ENCODE measurements around the gene ZNF324. TPM values are rescaled to one million over a fixed set of nuclear protein-coding genes. Genes with fewer than 3 reads are reported as not detected.

The ZNF324 gene
- total RNA-seq, 1 experiment from 2014 or later, result 11.3 TPM

- Histone ChIP-seq H3K4me3 (replicated peaks in 1 of 2; ENCODE audit: low read depth in 1 of 2, low read length in 2 of 2) (peak overlapping the region; percentile 78 to 91), H3K9me3 (ENCODE audit: control insufficient read depth in 1 of 2, insufficient read depth in 1 of 2, low read depth in 1 of 2, low read length in 2 of 2) (no peaks in the 10 kb centered on the region), H3K27ac (ENCODE audit: low read depth, low read length) (peak overlapping the region; percentile 80), H3K9me2 (ENCODE audit: insufficient read depth) (no peaks in the 10 kb centered on the region), H3K27me3 (ENCODE audit: insufficient read depth, low read length) (no peaks in the 10 kb centered on the region), H3K4me2 (ENCODE audit: low read length) (peak overlapping the region; percentile 98), H3K9ac (ENCODE audit: low read length) (peak overlapping the region; percentile 95), H2AFZ (ENCODE audit: low read depth, low read length, poor library complexity, severe bottlenecking) (no peak overlapping the region), H3K36me3 (ENCODE audit: control insufficient read depth in 1 of 2, insufficient read depth in 2 of 2, low read length in 2 of 2) (peaks cover 2 to 17% of the 10 kb centered on the region in 2 experiments; a peak in 2 of 4 replicates), H3K79me2 (ENCODE audit: insufficient read depth, low read length) (peaks cover 51% of the 10 kb centered on the region), H4K20me1 (ENCODE audit: insufficient read depth) (no peaks in the 10 kb centered on the region), H3K4me1 (ENCODE audit: control insufficient read depth in 1 of 2, insufficient read depth in 2 of 2, low read length in 2 of 2) (peaks cover 11 to 32% of the 10 kb centered on the region in 2 experiments)
- ChIA-PET POLR2A (interaction anchor here (0.9 to 2.1 kb wide), 7 partner anchors 15 to 286 kb away, joined by 3 to 10 read pairs (median 6); partner anchors contain the start of genes CHMP2A, ZNF446 and ZNF544), CTCF (interaction anchor here (0.6 to 1.6 kb wide), 11 partner anchors 8 to 1194 kb away, joined by 3 to 11 read pairs (median 5); partner anchors contain the start of genes TRIM28, ZNF497 and ZNF543), RAD21 (ENCODE audit: low non-redundant PET in 1 of 2, low total read pairs in 2 of 2, uncharacterized antibody in 2 of 2, unreplicated experiment in 2 of 2) (interaction anchor here in 1 of 2 experiments (1.0 kb wide), 1 partner anchor 40 kb away, joined by 3 read pairs; the partner anchor contains the start of gene CHMP2A)
- no TSS peak for BruUV-seq (replicated peaks)
- DNase-seq (ENCODE audit: low read depth, low spot score) (no peak), ATAC-seq (no peak)
- intact Hi-C loops (cut with micrococcal nuclease), result loop anchor here (5.0 kb wide), 2 partner anchors 187 to 297 kb away; partner anchors contain the start of gene ZSCAN22
- TF ChIP-seq ZFX (IDR thresholded peaks at IDR 0.05) (no peak), SIN3A (IDR thresholded peaks at IDR 0.05; ENCODE audit: low read depth) (no peak), ELF1 (IDR thresholded peaks at IDR 0.05; ENCODE audit: borderline replicate concordance, low read depth) (no peak), EGR1 (IDR thresholded peaks at IDR 0.05; ENCODE audit: low read depth) (no peak), YY1 (IDR thresholded peaks at IDR 0.05; ENCODE audit: extremely low read depth, insufficient replicate concordance, low read depth, low read length) (no peak), TCF7L2 (IDR thresholded peaks at IDR 0.05; ENCODE audit: borderline replicate concordance, extremely low read depth, insufficient read depth, insufficient read length) (no peak), JUND (IDR thresholded peaks at IDR 0.05) (no peak), CBX3 (IDR thresholded peaks at IDR 0.05; ENCODE audit: low read depth) (no peak), CEBPB (IDR thresholded peaks at IDR 0.05; ENCODE audit: low read depth) (no peak), ZBTB33 (IDR thresholded peaks at IDR 0.05; ENCODE audit: extremely low read depth, insufficient replicate concordance, low read length) (no peak), SRF (IDR thresholded peaks at IDR 0.05; ENCODE audit: low read depth) (no peak), ATF3 (IDR thresholded peaks at IDR 0.05) (no peak)
- TF ChIP-seq, protein P1, sequence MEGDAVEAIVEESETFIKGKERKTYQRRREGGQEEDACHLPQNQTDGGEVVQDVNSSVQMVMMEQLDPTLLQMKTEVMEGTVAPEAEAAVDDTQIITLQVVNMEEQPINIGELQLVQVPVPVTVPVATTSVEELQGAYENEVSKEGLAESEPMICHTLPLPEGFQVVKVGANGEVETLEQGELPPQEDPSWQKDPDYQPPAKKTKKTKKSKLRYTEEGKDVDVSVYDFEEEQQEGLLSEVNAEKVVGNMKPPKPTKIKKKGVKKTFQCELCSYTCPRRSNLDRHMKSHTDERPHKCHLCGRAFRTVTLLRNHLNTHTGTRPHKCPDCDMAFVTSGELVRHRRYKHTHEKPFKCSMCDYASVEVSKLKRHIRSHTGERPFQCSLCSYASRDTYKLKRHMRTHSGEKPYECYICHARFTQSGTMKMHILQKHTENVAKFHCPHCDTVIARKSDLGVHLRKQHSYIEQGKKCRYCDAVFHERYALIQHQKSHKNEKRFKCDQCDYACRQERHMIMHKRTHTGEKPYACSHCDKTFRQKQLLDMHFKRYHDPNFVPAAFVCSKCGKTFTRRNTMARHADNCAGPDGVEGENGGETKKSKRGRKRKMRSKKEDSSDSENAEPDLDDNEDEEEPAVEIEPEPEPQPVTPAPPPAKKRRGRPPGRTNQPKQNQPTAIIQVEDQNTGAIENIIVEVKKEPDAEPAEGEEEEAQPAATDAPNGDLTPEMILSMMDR (IDR thresholded peaks at IDR 0.05 in 2 of 3, conservative IDR thresholded peaks at IDR 0.05 in 1 of 3; ENCODE audit: borderline replicate concordance in 1 of 3, insufficient read depth in 1 of 3, low read depth in 2 of 3, low read length in 2 of 3), result no peak
Observed at GRCh38 chr19:58514564-58515022, 47.7 kb downstream of the ZNF324 start.

Measured in HCT116 (cell line).